Prostate gland (tissue), 2 donors: Measurements from ENCODE around the gene ZNF708. TPM values are rescaled to one million over a fixed set of nuclear protein-coding genes. Genes with fewer than 3 reads are reported as not detected.
A peak's percentile ranks its signal among the peaks of the same experiment; 100 is the strongest.
"Not testable (repeated sequence)": the region's sequence is repeated elsewhere in the genome, so short reads cannot be mapped to it uniquely, and the experiment has no call there.

ENCODE experiments used
- DNase-seq: peaks from one replicate; pipeline ENCODE4 v3.0.0-alpha.2; 2019; ENCODE audit warnings: low spot score
- H3K27ac ChIP-seq, 2 donors: fragments of 200-600 bp; sonication (generic); 2 replicates each; pipeline ENCODE4 v1.5.1; 2017 to 2019
- H3K27me3 ChIP-seq: fragments of 200-600 bp; sonication (generic); replicated peaks from 2 replicates; pipeline ENCODE4 v1.5.1; 2019; ENCODE audit not compliant: insufficient read depth
- H3K36me3 ChIP-seq, 2 donors: fragments of 200-600 bp; sonication (generic); 1 replicate in 1 of 2; 2 replicates in 1 of 2; pipeline versions ENCODE4 v1.5.1 to v1.8.1; 2017 to 2019
- H3K4me1 ChIP-seq: fragments of 200-600 bp; sonication (generic); replicated peaks from 2 replicates; pipeline ENCODE4 v1.5.1; 2019
- H3K4me3 ChIP-seq, 2 donors: fragments of 200-600 bp; sonication (generic); 2 replicates each; pipeline ENCODE4 v1.5.1; 2017 to 2019
- H3K9me3 ChIP-seq: fragments of 200-600 bp; sonication (generic); 2 replicates; pipeline ENCODE4 v1.5.1; 2017
- POLR2A ChIP-seq: fragments of 450-650 bp; IDR thresholded peaks from one replicate; pipeline ENCODE4 v1.6.1; 2016; ENCODE audit warnings: antibody characterized with exemption, mild to moderate bottlenecking
- POLR2AphosphoS5 ChIP-seq: sonication (generic); formaldehyde crosslinking; IDR thresholded peaks from one replicate; pipeline ENCODE4 v1.6.1; 2017; ENCODE audit warnings: antibody characterized with exemption
- WGBS: methylation state at CpG from one replicate; pipeline ENCODE4 v1.1.5; 2018; 5-methylcytosine and 5-hydroxymethylcytosine counted together
- intact Hi-C: fragments of 100-400 bp; cut with DNase I; formaldehyde crosslinking; loops from one replicate; pipeline ENCODE4 v1.14.2; 2022
- total RNA-seq, 2 donors: library from RNA; depleted of rRNA; stranded (reverse); fragments of >200 nt; gene quantifications; one replicate each; pipeline ENCODE4 v1.1.0, GENCODE V29; 2016
- TF ChIP-seq, protein P1 (sequence below), 4 experiments: fragments of 200-600 bp in 2 of 4; fragments of 450-650 bp in 2 of 4; sonication (generic) in 2 of 4; IDR thresholded peaks; 1 replicate in 3 of 4; 2 replicates in 1 of 4; pipeline ENCODE4 v1.5.1; 2016 to 2019; ENCODE audit warnings: antibody characterized with exemption in 4 of 4, mild to moderate bottlenecking in 2 of 4, moderate library complexity in 2 of 4

Gene ZNF708
- total RNA-seq, 2 donors from 2014 or later = 15.2 to 20.0 TPM

DNA sequence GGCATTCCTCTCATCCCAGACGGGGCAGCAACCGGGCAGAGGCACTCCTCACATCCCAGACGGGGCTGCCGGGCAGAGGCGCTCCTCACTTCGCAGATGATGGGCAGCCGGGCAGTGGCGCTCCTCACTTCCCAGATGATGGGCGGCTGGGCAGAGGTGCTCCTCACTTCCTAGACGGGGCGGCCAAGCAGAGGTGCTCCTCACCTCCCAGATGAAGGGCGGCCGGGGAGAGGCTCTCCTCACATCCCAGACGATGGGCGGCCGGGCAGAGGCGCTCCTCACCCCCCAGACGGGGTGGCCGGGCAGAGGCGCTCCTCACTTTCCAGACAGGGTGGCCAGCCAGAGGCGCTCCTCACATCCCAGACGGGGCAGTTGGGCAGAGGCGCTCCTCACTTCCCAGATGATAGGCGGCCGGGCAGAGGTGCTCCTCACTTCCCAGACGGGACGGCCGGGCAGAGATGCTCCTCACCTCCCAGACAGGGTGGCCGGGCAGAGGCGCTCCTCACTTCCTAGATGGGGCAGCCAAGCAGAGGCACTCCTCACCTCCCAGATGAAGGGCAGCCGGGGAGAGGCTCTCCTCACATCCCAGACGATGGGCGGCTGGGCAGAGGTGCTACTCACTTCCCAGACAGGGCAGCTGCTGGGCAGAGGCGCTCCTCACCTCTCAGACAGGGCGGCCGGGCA, 68.9 kb downstream of the ZNF708 start:
- Histone ChIP-seq H3K36me3 (no peaks in the 10 kb centered on the region), H3K27ac (no peak overlapping the region), H3K4me1 (no peaks in the 10 kb centered on the region), H3K27me3 (no peaks in the 10 kb centered on the region), H3K9me3 (no peaks in the 10 kb centered on the region), H3K4me3 (no peak overlapping the region)
- TF ChIP-seq POLR2A = no peak
- TF ChIP-seq POLR2AphosphoS5 = no peak
- TF ChIP-seq, protein P1, sequence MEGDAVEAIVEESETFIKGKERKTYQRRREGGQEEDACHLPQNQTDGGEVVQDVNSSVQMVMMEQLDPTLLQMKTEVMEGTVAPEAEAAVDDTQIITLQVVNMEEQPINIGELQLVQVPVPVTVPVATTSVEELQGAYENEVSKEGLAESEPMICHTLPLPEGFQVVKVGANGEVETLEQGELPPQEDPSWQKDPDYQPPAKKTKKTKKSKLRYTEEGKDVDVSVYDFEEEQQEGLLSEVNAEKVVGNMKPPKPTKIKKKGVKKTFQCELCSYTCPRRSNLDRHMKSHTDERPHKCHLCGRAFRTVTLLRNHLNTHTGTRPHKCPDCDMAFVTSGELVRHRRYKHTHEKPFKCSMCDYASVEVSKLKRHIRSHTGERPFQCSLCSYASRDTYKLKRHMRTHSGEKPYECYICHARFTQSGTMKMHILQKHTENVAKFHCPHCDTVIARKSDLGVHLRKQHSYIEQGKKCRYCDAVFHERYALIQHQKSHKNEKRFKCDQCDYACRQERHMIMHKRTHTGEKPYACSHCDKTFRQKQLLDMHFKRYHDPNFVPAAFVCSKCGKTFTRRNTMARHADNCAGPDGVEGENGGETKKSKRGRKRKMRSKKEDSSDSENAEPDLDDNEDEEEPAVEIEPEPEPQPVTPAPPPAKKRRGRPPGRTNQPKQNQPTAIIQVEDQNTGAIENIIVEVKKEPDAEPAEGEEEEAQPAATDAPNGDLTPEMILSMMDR (IDR thresholded peaks at IDR 0.05) = no peak
- 84% methylated on average over 29 of the region's 36 CpGs for WGBS
- no peak for DNase-seq
- intact Hi-C loops = no loop called here

DNA sequence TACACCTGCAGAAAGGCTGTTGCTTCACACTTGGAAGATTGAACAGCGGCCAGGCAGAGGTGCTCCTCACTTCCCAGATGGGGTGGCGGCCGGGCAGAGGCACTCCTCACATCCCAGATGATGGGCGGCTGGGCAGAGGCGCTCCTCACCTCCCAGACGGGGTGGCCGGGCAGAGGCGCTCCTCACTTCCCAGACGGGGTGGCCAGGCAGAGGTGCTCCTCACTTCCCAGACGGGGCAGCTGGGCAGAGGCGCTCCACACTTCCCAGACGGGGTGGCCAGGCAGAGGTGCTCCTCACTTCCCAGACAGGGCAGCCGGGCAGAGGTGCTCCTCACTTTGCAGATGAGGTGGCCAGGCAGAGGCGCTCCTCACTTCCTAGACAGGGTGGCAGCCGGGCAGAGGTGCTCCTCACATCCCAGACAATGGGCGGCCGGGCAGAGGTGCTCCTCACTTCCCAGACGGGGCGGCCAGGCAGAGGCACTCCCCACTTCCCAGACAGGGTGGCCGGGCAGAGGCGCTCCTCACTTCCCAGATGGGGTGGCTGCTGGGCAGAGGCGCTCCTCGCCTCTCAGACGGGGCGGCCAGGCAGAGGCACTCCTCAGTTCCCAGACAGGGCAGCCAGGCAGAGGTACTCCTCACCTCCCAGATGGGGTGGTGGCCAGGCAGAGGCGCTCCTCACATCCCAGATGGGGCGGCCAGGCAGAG, 69.6 kb downstream of the ZNF708 start:
- H3K36me3 ChIP-seq, intact Hi-C loops, H3K4me1 ChIP-seq, H3K9me3 ChIP-seq, H3K27ac ChIP-seq, DNase-seq, H3K4me3 ChIP-seq, H3K27me3 ChIP-seq: not testable (repeated sequence)
- 87% methylated on average over 26 of the region's 27 CpGs for WGBS

DNA sequence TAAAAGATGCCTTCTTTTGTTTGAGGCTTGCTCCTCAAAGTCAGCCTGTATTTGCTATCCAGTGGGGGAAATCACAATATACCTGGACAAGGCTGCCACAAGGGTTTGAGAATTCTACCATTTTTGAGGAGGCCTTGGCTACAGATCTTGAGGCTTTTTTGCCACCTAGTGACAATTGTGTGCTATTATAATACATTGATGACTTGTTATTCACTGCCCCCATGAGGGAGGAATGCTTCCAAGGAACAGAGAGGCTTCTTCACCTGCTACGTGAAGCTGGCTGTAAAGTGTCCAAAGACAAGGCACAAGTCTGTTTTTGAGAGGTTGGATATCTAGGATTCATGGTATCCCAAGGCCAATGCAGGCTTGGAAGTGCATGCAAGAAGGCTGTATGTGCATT, 72.5 kb downstream of the ZNF708 start:
- WGBS = 41% methylated on average over 1 of the region's 1 CpG
- no peak overlapping the region for H3K27ac ChIP-seq
- no peaks in the 10 kb centered on the region for H3K36me3 ChIP-seq
- H3K4me1 ChIP-seq = no peaks in the 10 kb centered on the region
- DNase-seq = no peak
- H3K9me3 ChIP-seq = no peaks in the 10 kb centered on the region
- H3K27me3 ChIP-seq = no peaks in the 10 kb centered on the region
- intact Hi-C loops = no loop called here
- TF ChIP-seq POLR2A (no peak), POLR2AphosphoS5 (no peak)
- TF ChIP-seq, protein P1 (IDR thresholded peaks at IDR 0.05) = peak in 3 of 4 experiments; percentile 43 to 56 (median 50)
- H3K4me3 ChIP-seq = no peak overlapping the region

Other genes with a start within 250 kb of the ZNF708 start
- gene ZNF714, start 247.2 kb downstream of the ZNF708 start, total RNA-seq = 10 to 100 TPM; 19.5 to 27.7 TPM
- 10 to 100 TPM; 12.7 to 54.7 TPM for gene ZNF431, start 187.4 kb downstream of the ZNF708 start, total RNA-seq
- 10 to 100 TPM in 1 of 2 donors, 1 to 10 TPM in 1; 6.3 to 13.1 TPM for gene ZNF738, start 29.6 kb upstream of the ZNF708 start, total RNA-seq
- 10 to 100 TPM; 29.4 to 32.5 TPM for gene ZNF493, start 67.7 kb upstream of the ZNF708 start, total RNA-seq
- 10 to 100 TPM; 22.7 TPM for gene ZNF429, start 176.2 kb upstream of the ZNF708 start, total RNA-seq